ENCODE data around the gene PCDHGA1.
A peak's percentile ranks its signal among the peaks of the same experiment; 100 is the strongest.

DNA sequence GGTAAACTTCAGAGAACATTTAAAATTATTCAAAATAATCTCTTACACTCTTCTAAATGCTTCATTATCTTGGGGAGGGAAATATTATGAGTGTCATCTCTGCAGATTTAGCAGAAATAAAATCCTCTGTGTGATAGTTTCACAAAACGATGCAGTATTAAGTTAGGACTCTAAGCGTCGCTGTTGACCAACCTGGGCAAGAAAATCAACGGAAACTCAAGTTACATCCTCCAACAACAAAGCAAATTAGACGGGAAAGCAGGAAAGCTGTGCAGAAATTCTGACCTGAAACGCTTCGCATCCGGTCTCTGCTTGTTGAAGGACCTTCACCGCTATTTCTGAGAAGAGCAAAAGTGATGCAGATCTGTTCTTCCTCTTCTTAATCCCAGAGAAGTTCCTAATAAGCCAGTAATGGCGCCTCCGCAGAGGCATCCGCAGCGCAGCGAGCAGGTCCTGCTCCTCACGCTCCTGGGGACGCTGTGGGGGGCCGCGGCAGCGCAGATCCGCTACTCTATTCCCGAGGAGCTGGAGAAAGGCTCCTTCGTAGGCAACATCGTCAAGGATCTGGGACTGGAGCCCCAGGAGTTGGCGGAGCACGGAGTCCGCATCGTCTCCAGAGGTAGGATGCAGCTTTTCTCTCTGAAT is 43.5 kb downstream of the PCDHGA1 start, which contains the start of gene PCDHGA6:
- TF ChIP-seq, protein P1, sequence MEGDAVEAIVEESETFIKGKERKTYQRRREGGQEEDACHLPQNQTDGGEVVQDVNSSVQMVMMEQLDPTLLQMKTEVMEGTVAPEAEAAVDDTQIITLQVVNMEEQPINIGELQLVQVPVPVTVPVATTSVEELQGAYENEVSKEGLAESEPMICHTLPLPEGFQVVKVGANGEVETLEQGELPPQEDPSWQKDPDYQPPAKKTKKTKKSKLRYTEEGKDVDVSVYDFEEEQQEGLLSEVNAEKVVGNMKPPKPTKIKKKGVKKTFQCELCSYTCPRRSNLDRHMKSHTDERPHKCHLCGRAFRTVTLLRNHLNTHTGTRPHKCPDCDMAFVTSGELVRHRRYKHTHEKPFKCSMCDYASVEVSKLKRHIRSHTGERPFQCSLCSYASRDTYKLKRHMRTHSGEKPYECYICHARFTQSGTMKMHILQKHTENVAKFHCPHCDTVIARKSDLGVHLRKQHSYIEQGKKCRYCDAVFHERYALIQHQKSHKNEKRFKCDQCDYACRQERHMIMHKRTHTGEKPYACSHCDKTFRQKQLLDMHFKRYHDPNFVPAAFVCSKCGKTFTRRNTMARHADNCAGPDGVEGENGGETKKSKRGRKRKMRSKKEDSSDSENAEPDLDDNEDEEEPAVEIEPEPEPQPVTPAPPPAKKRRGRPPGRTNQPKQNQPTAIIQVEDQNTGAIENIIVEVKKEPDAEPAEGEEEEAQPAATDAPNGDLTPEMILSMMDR (IDR thresholded peaks at IDR 0.05 in 4 of 5, conservative IDR thresholded peaks at IDR 0.05 in 1 of 5) = peak in 3 of 5 experiments; percentile 41 to 55 (median 45)
- no peak for TF ChIP-seq POLR2A (IDR thresholded peaks at IDR 0.05)
